Gastrocnemius medialis (tissue), 4 donors: ENCODE data around the gene ENDOU.

ENCODE experiments used
- POLR2A ChIP-seq, 2 donors: fragments of 450-650 bp; IDR thresholded peaks; one replicate each; pipeline ENCODE4 v1.6.1; 2017; ENCODE audit warnings: antibody characterized with exemption in 2 of 2, mild to moderate bottlenecking in 2 of 2, moderate library complexity in 2 of 2
- TF ChIP-seq, protein P1 (sequence below), 5 experiments: fragments of 450-650 bp in 3 of 5; fragments of 200-600 bp in 2 of 5; sonication (generic) in 2 of 5; IDR thresholded peaks in 4 of 5; conservative IDR thresholded peaks in 1 of 5; 1 replicate in 4 of 5; 2 replicates in 1 of 5; pipeline ENCODE4 v1.5.1; 2016 to 2019; ENCODE audit warnings: antibody characterized with exemption in 5 of 5, mild to moderate bottlenecking in 3 of 5, moderate library complexity in 3 of 5

GRCh38 chr12:47710278-47710677, 15.0 kb downstream of the ENDOU start:
- no peak for TF ChIP-seq POLR2A (IDR thresholded peaks at IDR 0.05)
- TF ChIP-seq, protein P1, sequence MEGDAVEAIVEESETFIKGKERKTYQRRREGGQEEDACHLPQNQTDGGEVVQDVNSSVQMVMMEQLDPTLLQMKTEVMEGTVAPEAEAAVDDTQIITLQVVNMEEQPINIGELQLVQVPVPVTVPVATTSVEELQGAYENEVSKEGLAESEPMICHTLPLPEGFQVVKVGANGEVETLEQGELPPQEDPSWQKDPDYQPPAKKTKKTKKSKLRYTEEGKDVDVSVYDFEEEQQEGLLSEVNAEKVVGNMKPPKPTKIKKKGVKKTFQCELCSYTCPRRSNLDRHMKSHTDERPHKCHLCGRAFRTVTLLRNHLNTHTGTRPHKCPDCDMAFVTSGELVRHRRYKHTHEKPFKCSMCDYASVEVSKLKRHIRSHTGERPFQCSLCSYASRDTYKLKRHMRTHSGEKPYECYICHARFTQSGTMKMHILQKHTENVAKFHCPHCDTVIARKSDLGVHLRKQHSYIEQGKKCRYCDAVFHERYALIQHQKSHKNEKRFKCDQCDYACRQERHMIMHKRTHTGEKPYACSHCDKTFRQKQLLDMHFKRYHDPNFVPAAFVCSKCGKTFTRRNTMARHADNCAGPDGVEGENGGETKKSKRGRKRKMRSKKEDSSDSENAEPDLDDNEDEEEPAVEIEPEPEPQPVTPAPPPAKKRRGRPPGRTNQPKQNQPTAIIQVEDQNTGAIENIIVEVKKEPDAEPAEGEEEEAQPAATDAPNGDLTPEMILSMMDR (IDR thresholded peaks at IDR 0.05 in 4 of 5, conservative IDR thresholded peaks at IDR 0.05 in 1 of 5): no peak
